ENCODE measurements around the gene CHAF1A.

The CHAF1A gene

DNA sequence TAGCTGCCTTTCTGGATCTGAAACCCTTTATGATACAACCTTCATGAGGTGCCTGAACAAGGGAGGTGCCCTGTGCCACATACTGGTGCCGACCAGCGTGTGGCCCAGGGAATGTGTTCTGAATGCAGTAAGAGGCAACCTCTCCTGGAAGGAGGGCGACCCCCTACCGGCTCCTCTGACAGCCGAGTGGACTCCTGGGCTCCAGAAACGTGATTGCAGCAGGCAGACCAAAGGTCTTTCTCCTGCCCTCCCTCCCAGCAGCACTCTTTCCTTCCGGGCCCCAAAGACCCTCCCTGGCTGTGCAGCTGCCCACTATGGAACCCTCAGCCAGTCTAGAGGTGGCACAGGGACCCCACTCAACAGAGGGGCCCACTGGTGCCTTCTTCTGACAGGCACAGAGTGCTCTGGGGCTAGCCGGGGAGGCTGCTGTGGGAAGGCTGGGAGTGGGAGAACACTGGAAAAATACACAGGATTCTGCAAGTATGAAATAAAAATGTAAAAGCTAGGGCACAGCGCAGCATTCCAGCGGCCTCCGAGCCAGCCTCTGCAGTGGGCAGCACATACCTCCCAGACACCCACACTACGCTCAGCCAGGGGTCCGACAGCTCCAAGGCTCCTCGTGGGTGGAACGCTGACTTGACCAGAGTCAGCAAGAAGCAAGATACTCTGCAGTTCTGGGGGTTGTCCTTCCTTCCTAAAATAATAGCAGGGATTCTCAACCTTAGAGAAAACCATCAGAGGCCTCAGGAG is 17.0 kb upstream of the CHAF1A start:
- no peak for DNase-seq

DNA sequence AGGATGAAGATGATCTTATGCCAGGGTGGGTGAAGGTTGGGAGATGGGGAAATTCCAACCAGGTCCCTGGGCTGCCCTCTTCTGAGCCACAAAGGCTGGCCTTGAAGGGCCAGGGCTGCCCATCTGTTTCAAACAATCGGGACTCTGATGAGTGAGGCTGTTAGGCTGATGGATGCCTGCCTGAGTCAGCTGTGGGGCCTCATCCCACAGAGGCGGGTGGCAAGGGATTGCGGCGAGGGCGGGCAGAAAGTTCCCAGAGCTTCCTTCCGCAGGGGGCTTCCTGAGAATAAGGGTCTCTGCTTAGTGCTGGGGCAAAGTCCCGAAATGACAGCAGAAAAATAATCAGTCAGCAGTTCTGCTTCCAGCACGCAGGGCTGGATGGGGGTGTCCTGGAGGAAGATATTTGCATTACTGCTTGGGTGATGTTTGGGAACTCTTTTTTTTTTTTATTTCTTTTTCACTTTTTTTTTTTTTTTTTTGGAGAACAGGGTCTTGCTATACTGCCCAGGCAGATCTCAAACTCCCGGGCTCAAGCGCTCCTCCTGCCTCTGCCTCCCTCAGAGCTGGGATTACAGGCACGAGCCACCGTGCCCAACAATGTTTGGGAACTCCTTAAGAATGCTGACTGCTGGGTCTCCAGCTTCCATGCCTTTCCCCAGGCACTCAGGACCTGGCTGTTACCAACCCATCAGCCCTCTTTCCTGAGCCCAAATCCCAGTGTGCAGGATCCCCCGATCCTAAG is 16.2 kb upstream of the CHAF1A start:
- no peak for DNase-seq

DNA sequence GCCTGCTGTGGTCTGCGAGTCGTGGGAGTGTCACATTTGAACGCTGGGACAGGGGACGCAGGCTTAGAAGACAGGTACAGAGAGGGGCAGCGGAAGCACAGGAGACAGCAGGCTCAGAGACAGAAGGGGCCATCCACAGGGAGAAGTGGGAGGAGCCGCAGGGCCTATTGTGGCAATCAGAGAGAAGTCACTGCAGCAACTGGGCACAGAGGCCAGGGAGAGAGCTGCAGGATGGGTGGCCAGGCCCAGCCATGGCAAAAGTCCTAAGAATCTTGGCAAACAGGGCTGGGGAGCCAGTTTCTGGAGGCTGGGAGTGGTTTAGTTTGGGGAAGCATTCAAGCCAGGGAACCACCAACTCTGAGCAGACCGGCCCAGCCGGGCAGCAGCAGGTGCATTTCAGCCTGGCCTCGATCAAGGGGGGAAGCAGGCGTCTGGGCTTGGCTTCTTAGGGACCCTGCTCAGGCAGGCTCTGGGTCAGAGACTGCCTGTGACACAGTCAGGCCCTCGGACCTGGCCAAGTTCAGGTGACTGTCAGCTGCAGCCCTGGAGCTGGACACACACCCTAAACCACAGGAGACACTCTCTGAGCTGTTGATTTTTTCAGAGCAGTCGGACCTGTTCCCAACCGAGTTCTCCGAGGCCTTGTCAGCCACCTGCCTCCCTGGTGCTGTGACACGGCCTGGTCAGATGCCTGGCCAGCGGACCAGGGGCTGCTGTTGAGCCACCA is 13.9 kb upstream of the CHAF1A start:
- no peak for DNase-seq

DNA sequence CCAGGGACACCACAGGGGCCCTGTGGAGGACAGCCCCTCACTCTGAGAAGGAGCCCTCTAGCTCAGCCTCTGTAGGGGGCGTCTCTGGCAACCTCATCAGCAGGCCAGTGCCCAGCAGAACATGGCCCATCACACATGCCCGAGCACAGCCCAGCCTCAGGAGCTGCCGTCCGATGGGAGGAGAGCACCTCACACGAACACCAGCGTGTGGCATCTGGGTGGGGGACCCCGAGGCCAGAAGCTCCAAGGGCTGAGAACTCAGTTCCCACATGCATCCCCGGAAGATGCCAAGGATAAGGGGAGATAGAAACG is 13.4 kb upstream of the CHAF1A start:
- DNase-seq, result no peak

DNA sequence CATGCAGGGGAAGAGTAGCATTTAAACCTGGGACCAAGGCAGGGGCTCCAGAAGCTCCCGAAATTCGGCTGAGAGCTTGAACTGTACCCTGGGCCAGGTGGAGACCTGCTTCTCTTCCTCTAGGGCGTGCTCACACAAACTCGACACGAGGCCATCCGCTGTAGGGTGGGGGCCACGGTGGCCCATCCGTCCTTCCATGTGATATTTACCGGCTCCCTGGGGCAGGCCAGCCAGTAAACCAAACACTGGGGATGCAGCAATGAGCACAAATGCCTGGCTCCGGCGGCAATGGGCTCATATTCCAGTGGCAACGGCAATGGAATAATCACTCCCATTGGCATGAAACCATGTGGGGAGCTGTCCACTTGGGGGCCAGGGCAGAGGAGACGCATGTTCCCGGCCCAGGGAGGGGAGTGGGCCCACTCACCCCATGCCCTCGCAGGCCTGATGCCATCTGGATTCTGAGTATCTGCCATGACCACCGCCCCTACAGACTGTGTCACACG is 12.9 kb upstream of the CHAF1A start:
- no peak for DNase-seq

DNA sequence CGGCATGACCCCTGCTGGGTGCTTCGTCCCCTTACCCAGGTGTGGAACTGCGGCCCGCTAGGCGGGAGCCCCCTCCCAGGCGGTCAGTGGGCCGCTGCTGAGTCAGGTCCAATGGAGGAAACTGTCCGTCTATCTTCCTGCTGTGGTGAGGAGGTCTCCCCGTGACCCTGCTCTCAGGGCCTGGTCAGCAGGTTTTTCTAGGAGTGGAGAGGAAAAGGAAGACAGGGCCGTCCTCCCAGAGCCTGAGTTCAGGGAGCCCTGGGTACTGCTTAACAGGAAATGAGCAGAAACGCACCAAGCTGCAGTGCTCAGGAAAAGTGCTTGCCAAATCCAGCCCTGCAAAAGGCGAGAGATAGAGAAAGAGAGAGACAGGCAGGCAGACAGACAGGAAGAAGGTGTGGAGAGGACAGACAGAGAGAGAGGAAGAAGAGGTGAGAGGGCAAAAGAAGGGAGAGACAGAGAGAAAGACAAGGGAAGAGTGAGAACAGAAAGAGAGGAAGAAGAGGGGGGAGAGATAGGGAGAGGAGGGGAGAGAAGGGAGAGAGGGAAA is 12.3 kb upstream of the CHAF1A start:
- no peak for DNase-seq

DNA sequence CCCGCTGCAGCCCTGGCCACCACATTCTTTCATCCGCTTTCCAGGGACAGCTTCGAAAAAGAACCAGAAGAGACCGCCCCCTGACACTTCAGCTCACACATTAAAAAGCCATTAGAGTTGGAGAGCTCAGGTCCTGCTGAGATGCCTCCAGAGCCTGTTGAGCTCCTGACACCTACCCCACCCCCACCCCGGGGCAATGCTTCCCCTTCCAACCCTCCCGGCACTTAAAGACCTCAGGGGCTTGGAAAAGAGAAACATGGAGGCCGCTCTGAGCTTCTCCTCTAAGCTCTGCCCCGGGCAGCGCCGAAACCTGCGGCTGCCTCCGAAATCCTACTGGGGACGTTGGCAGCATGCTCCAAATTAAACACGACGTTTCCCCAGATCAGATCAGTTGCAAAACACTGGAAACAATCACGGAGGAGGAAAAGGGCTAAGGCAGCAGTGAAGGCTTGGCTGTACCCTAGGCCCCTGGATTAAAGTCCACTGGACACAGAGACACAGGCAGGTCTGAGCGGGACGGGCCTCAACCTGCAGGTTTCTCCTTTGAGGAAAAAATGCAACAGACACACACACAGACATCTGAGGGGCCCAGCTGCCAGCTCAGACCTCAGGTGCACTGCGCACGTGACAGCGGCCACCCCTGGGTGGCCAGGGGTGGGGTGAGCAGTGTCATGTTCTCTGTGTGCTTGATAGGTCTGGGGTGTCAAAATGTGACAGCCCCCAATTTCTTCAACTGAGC is 11.7 kb upstream of the CHAF1A start:
- no peak for DNase-seq

DNA sequence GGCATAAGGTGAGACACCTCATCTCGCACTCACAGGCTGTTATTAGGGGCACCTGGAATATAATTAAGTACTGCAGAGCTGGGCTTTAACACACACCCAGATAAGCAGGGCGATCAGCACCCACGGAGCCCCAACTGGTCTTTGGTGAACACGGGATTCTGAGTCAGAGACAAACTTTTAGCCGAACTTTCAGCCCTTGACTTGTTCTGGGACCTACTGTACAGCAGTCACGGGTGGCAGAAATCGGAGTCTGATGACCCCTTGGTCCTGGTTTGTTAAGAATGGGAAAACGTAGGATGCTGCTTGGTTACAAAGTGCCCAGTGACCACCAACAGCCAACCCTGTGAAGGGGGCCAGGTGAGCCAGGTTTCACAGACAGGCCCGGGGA is 11.1 kb upstream of the CHAF1A start:
- DNase-seq, result no peak

DNA sequence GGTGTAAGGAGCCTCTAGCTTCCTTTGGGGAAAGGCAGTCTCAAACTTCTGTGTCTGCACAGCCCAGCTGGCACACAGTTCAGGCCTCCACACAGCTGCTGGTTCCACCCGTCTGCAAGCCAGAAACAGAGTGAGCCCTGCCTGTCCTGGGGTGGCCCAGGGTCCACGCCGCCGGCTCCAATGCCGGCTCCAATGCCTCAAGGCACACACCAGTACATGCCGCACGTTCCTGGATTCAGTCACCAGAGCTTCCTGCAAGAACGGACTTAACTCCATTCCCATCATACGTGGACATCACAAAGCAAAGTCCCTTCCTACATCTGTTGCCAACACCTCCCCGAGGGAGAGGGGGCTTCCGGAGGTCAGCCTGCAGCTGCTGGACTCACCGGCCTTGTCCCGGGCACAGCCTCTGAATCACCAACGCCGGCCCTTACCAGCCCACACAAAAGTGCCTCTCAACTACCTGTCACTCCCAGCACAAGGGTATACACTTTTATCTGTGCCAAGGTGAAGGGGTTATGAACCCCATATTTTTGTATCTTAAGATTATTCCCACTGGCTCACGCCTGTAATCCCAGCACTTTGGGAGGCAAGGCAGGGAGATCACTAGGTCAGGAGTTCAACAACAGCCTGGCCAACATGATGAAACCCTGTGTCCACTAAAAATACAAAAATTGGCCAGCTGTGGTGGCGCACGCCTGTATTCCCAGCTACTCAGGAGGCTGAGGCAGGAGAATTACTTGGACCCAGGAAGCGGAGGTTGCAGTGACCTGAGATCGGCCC is 10.5 kb upstream of the CHAF1A start:
- no peak for DNase-seq

DNA sequence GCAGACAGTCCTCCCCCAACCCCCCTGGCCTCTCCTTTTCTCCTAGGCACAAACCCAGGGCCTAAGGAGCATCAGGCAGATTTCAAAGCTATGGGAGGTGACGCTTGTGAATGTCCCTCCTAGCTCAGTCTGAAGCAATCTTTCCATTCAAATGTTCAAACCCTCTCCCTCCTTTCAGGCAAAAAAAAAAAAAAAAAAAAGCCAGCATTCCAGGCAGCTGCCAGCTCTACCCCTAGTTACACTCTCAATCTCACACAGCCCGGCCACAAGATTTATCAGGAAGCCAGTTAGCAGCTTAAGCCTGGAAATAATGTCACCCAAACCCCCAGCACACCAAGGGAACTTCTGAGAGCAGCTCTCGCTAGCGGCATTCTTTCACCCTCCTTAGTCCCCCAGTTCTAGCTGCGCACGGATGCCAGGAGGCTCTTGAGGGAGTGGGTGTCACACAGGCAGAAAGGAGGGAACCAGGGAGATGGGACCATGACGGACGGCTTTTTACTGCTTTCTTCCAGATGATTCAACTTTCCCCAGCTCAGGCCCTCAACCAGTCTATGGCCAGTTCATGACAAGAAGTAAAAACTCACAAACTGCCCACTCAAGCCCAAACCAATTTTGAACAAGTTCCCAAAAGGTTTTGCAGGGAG is 8.4 kb upstream of the CHAF1A start:
- DNase-seq, result no peak

DNA sequence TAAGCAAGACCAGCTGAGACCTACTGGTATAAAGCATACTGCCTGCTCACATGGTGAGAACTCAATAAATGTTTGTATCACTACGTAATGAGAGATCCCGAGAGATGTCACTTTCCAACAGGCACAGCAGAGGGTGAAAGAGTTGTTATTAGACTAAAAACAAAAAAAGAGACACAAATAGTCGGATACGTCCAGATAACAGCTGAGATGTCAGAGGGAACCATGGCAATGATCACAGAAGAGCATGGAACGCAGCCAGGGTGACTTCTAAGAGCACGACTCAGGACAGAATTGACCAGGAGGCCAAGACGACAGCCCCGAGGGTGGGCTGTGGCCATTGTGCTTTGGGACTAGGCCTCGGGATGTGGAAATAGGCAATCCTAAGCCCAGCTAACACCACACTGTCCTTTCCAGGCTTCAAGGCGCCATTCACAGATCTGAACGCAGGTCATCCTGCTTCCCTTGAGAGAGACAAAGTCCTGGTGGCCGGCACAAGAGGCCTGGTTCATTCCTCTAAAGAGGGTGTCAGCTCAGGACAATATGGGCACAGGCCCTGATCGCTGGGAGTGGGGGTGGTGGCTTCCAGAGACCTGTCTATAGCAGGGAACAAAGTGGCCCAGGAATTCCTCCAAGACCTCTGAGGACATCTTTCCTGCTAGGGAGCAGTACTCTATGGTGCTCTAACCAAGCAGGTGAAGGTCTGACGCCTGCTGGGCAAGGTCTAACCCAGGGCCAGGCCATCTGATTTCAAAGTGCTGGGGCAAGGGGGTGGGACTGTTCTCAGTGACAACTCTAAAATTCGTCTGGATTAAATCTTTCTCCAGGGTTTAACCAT is 5.3 kb upstream of the CHAF1A start:
- DNase-seq, result no peak

DNA sequence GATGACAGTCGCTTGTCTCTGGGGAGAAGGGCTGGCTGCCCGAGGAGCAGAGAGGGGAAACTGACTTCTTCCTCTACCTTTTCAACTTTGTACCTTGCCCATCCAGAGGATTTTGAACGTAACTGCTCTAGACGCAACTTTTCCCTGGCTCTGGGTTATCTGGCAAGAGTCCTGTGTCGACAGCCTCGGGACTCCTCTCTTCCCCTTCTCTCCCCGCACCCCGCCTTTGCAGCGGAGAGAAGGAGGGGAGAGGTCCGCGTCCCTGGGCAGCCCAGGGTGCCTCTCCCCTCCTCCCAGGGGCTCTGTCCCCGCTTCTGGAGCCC is 2.7 kb upstream of the CHAF1A start:
- no peak for DNase-seq

DNA sequence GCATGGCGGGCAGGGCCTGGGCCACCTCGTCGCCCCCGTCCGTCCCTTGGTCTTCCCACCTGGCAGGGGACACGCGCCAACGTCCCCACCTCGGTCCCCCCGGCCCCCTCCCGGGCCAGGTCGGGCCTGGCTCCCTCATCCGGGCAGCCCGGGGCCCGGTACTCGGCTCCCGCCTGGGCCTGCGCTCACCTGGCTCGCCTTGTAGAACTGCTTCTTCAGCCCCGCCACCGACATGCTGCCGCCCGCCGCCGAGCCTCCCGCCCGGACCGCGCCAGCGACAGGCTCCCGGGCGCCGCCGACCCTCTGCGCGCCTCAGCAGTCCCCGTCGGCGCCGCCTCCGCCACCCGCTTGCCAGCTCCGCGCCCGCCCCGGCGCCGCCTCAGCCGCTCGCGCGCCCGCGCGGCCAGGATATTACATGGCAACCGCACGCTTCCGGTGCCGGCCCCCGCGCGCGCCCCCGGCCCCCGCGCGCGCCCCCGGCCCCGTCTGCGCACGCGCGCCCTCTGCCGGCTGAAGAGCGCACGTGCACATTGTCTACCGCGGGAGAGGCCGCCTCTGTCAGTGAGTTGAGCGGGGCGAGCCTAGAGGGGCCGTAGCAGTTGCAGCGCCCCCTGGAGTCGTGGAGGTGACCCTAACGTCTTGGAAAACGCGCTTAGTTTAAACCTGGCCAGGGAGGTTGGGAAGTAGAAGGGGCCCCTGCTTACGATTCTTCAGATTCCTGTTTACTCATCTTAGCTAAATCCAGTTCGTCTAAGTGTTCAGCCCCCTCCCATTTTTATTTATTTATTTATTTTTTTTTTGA is 2.1 kb upstream of the CHAF1A start, which contains the start of gene SH3GL1:
TSS of gene SH3GL1 (minus strand) at position 413 of the 802 bp plus-strand sequence. CDS start at position 234, 179 bp downstream.
- peak; percentile 73 for DNase-seq

DNA sequence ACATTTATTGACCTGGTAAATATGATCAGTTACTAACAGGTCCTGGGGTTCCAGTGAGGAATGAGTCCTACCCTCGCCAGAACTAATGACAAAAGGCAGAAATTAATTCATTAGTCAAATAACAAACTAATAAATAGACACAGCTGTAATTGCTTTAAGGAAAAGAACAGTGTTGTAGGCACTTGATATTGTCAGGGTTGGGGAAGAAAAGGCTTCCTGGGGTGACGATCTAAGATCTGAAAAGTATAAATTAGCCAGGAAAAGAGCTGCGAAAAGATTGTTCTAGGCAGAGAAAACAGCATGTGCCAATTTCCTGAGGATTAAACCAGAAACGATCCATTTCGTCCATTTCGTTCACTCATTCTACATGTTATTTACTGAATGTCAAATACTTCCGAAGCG is 670 bp upstream of the CHAF1A start:
- no peak for DNase-seq

DNA sequence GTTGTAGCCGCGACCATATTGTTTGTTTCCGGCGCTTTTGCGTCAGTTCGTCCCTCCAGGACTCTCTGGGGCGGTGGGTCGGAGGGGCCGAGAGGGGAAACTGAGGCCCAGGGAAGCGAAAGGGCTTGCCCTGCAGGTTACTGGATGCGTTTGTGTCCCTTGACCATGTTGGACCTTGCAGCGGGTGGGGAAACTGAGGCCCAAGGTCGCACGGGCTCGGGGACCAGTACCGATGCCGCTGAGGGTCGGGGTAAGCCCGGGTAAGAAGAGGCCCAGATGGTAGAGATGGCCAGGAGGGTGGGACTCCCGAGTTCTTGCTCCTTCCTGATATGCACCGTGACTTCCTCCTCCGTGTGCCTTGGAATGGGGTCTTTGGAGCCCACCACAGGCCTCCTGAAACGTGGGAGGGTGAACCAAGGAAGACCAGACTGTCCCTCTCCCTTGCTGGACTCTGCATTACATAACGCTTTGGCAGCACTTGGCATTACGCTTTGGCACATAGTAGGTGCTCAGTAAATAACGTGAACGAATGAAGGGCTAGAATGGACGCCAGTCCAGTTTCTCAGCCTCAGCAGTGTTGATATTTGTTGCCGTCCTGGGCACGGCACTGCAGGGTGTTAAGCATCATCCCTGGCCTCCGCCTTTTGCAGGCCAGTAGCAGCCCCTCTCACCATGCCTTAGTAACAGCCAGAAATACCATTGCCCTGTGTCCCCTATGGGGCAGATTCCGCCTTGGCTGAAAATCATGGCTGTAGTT is 743 bp downstream of the CHAF1A start:
- DNase-seq, result no peak

DNA sequence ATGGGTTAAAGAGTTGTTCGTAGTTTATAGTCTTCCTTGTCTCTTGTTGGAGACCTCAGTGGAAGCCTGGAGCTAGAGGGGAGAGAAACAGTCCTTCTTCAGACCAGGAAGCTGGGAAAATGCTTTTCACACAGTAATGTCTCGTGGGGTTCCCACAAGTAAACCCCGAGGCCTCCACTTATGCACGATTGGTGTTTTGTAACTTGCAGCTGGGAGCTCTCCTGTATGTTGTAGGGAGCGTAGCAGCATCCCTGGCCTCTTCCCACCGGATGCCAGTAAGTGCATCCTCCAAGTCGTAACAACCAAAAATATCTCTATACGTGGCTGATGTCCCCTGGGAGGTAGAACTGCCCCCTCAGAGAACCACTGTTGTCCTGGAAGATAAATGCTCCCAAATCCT is 3.5 kb downstream of the CHAF1A start:
- no peak for DNase-seq

DNA sequence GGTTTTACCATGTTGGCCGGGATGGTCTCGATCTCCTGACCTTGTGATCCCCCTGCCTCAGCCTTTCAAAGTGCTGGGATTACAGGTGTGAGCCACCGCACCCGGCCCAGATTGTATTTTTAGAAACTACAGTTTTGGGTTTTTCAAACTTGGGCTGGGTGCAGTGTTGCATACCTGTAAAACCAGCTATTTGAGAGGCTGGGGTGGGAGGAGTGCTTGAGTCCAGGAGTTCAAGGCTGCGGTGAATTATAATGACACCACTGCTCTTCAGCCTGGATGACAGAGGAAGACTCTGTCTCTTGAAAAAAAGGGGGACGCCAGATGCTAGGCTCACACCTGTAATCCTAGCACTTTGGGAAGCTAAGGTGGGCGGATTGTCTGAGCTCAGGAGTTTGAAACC is 4.2 kb downstream of the CHAF1A start:
- DNase-seq, result no peak

DNA sequence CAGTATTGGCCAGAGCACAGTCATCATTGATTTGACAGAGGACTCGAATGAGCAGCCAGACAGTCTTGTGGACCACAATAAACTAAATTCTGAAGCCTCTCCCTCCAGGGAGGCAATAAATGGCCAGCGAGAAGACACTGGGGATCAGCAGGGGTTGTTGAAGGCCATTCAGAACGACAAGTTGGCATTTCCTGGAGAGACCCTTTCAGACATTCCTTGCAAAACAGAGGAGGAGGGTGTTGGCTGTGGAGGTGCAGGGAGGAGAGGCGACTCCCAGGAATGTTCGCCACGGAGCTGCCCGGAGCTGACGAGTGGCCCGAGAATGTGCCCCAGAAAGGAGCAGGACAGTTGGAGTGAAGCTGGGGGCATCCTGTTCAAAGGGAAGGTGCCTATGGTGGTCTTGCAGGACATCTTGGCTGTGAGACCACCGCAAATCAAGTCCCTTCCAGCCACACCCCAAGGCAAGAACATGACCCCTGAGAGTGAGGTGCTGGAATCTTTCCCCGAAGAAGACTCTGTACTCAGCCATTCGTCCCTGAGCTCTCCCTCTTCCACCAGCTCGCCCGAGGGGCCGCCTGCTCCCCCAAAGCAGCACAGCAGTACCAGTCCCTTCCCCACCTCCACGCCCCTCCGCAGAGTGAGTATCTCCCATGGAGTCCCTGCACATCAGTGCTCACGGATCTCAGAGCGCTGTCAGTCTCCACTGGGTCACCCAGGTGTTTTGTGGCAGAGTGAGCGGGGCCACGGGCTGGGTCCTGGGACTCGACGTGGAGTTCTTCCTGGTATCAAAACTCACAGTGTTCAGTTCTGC is 6.9 kb downstream of the CHAF1A start:
- no peak for DNase-seq
